HG03159 (cell line): ENCODE data around the gene DRD3.

Experiments
- ATAC-seq: cut with Tn5 transposase; IDR thresholded peaks from one replicate; pipeline ENCODE4 v1.9.1; 2021; ENCODE audit warnings: mild to moderate bottlenecking, moderate library complexity; ENCODE audit not compliant: unreplicated experiment

The DRD3 gene

DNA sequence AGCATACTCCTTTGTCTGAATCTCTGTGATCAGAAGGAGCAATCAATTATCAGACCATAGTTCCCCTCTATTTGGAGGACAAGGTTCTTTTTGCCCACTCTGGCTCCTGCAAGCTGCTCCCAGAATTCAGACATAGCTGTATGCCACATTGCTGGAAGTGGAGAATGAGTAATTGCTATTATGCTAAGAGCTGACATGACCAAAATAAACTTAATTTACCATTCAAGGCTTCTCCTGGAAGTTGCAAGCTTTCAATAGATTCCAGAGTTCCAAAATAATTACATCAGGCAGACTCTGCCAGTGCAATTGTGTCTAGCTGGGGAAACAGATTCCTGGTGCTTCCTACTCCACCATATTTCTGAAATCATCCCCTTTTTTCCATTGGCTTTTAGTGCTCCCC is 7.6 kb upstream of the DRD3 start:
- ATAC-seq: no peak

GRCh38 chr3:114179575-114179974 is 723 bp upstream of the DRD3 start:
- ATAC-seq: no peak

- no peak for ATAC-seq
Measured at GRCh38 chr3:114176890-114177289, 2.0 kb downstream of the DRD3 start.

- ATAC-seq: no peak
Measured at GRCh38 chr3:114176487-114176886, 2.4 kb downstream of the DRD3 start.

DNA sequence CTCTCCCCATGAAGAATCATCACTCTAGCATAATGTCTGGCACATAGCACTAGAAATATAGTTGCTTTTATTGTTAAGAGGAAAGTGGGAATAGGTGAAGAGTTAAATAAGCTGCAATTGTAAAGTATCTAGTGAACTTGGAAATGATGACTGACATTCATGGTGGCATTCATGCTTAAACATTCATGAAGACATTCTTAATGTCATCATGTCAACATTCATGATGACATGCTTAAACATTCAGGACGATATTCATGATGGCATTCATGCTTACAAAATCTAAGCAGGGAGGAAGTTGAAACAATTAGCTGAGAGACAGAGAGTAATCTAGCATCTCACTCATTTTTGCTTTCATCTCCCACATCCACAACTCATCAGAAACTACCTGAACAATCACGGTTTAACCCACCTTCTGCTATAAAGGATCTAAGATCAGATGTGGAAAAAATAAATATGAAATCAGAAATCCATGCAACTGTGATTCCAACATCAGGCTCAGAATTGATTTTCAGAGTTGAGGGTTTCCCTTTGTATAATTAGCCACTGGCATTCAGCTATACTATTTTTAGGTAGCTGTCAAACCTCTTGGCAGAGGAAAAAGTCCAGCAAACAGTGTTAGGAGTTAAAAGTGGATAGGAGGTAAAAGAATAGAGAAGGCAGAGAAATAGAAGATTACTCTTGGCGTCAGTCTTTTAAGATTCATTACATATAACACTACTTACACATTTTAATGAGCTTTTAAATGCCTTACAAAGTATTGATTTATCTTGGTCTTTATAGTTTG is 3.5 kb downstream of the DRD3 start:
- ATAC-seq: no peak

GRCh38 chr3:114171677-114172076 is 7.2 kb downstream of the DRD3 start:
- no peak for ATAC-seq

DNA sequence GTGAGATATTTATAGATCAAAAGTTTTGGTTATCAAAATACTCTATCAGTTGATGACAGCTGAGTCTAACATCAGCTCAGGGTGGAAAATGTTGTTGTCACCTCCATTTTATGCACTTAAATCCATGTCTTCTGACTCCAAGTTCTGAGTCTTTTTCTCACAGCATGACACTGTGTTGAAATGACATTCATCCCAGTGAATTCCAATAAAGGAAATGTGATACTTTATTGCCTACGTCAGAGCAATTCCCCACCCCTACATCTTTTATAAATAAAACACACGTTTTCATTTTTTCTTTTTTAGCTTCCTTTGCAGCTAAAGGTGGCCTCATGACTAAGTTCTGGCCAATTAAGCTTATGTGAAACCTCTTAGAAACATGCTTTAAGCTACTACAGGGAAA is 10.7 kb downstream of the DRD3 start:
- no peak for ATAC-seq

DNA sequence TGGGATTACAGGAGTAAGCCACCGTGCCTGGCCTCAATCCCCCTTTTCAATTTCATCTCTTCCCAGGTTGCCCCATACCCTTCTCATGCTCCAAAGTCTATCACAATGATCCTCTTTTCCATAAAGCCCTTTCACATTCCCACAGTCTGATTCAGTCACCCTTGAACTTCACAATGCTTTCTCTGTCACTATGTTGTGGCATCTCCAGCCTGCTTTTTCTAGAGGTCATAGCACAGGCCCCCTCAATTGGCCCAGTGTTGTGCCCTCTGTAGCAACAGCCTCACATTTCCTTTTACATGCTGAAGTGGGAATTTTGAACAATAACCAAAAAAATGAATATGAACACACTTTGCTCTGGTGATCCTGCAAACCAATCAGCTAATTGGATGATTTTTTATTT is 21.5 kb downstream of the DRD3 start:
- ATAC-seq: no peak

DNA sequence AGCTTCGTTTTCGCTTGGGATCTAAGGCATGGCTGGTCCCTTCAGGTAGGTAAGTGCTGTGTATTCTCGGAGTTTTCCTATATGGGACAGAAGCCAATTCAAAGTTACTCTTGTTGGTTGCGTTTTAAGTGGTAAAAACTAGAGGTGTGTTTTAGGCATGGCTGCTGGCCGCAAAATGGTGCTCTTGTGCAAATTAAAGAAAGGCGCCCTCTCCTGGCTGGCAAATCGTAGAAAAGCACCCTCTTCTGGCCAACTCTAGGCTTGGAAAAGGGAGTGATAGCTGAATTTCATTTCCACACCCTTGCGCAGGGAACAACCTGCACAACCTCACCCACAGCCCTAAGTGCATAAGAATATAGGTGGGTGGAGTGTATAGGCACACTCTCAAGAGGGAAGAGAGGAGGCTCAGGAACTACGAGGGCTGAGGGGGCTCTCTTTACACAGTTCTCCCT is 23.5 kb downstream of the DRD3 start:
- ATAC-seq: no peak

GRCh38 chr3:114154321-114154821 is 24.5 kb downstream of the DRD3 start:
- no peak for ATAC-seq

DNA sequence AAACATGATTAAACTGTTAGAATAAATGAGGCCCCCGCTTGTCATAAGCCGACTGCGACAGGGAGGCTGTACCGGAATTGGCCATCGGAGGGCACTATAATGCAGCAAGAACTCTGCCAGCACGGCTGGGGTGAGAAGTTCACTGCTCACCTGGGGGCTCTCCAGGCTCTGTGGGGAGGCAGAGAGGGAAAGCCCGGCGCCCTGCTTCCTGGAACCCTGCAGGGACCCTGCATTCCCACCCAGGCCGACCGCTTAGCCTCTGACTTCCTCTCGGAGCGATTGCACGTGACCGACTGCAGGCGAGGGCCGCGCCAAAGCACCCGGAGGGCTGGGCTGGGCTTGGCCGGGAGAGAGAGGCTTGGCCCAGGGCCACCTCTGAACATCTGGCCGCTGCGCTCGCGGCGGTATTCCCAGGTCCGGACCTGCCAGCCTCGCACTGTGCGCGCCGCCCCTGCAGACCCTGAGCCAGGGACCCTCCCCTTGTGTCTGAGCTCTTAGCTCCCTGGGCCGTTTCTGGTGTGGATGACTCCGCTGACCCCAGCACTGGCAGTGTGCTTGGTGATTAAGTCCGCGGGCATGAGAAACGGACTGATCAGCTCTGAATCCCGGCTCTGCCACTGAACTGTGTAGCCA is 26.2 kb downstream of the DRD3 start:
- peak; percentile 92 for ATAC-seq

GRCh38 chr3:114151091-114151490 is 27.8 kb downstream of the DRD3 start:
- ATAC-seq: no peak

DNA sequence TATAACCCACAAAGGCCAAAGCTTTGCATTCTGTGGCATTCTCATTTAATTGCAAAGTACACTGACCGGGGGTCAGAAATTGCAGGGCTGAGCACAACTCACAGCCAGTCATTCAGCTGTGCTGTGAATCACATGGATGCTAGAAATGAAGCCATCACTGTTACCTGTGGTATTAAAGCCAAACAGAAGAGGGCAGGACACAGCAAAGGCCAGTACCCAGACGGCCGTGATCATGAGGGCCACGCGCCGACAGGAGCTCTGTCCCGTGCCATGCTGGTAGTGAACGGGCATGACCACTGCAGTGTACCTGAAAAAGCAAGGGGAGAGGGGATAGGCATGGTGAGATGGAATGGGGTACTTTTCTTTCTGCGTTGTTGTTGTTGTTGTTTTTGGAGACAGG is 31.6 kb downstream of the DRD3 start:
- no peak for ATAC-seq

- no peak for ATAC-seq
Measured at GRCh38 chr3:114144909-114145688, 33.8 kb downstream of the DRD3 start.

DNA sequence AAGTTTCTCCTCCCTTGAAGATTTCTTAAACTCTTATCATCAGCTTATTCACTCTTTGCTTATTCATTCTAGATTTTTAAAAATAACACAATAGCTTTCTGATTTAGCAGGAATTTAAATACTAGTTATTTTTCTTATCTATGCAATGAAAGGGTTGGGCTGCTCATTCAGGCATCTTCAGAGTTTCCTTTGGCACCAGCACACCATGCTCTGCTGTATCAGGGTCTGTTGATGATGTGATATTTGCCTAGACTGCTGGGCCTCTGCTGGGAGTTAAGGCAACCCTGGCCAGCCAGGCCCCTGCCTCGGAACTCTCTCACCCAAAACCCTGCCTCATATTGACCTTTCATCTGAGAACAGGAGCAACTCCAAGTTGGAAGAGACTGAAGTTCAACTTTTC is 35.0 kb downstream of the DRD3 start:
- no peak for ATAC-seq

- no peak for ATAC-seq
Measured at GRCh38 chr3:114139836-114140235, 39.0 kb downstream of the DRD3 start.

GRCh38 chr3:114133947-114134346 is 44.9 kb downstream of the DRD3 start:
- ATAC-seq: no peak

DNA sequence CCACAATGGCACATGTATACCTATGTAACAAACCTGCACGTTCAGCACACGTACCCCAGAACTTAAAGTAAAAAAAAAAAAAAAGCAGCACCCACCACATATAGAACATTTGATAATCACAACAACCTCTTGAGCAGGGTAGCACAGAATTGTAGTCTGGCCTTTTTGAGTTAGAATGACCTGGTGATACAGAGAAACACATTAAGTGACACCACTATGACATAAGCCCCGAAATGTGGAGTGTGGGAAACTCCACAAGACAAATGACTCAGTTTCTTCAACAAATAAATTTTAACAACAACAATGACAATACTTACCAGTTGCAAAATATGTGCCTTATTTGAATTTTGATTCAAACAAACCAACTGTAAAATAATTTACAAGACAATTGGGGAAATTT is 46.4 kb downstream of the DRD3 start:
- ATAC-seq: no peak

DNA sequence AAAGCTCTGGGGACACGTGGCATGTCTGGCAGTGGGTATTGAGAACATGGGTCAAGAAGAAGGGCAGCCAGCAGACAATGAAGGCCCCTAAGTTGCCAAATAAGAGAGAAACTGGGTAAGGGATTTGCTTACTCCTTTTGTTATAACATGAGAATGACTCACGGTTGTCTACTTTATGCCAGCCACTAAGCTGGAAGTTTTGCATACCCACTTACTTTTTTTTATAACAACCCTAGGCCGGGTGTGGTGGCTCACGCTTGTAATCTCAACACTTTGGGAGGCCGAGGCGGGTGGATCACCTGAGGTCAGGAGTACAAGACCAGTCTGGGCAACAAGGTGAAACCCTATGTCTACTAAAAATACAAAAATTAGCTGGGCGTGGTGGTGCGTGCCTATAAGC is 50.0 kb downstream of the DRD3 start:
- no peak for ATAC-seq

- no peak for ATAC-seq
Measured at GRCh38 chr3:114128231-114128630, 50.6 kb downstream of the DRD3 start.

DNA sequence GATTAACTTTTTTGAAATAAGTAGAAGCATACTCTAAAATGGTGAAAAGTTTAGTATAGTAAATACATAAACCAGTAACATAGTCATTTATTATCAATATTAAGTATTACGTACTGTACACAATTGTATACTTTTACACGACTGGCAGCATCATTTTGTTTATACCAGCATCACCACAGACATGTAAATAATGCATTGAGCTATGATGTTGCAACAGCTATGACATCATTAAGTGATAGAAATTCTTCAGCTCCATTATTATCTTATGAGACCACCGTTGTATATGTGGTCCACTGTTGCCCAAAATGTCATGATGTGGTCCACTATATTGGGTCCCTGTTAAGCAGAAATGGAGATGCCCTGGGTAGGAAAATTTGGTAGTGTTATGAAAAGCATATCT is 51.3 kb downstream of the DRD3 start:
- ATAC-seq: no peak

DNA sequence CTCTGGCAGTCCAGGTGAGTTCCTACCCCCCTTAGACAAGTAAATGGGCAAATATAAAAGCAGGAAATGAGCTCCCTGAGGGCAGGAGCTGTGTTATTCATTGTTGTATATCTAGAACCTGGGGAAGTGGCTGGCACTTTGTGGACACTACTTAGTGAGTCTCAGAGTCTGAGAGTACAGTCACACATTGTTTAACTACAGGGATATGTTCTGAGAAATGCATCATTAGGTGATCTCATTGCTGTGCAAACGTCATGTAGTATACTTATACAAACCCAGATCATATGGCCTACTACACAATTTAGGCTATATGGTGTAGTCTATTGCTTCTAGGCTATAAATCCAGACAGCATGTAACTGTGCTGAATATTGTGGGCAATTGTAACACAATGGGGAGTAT is 52.4 kb downstream of the DRD3 start:
- no peak for ATAC-seq
